Ovary (tissue), 9 donors: ENCODE data around the gene AHCY. TPM values are rescaled to one million over a fixed set of nuclear protein-coding genes. Genes with fewer than 3 reads are reported as not detected.

ENCODE experiments used
- DNase-seq, 5 donors: peaks; one replicate each; pipeline ENCODE4 v3.0.0-alpha.2; 2019 to 2020
- H3K27ac ChIP-seq, 2 donors: fragments of 200-600 bp; one replicate each; pipeline versions ENCODE4 v1.5.1 to v1.8.0; 2019 to 2022
- H3K27me3 ChIP-seq: fragments of 200-600 bp; one replicate; pipeline ENCODE4 v1.8.0; 2022
- H3K36me3 ChIP-seq: fragments of 200-600 bp; sonication (generic); one replicate; pipeline ENCODE4 v1.5.1; 2019
- H3K4me1 ChIP-seq: one replicate; pipeline ENCODE4 v1.8.1; 2013; ENCODE audit warnings: mild to moderate bottlenecking, moderate library complexity; ENCODE audit not compliant: insufficient read depth
- H3K4me3 ChIP-seq: fragments of 200-600 bp; sonication (generic); one replicate; pipeline ENCODE4 v1.5.1; 2017
- H3K9me3 ChIP-seq, 2 donors: fragments of 200-600 bp in 1 of 2; sonication (generic) in 1 of 2; one replicate each; pipeline versions ENCODE4 v1.5.1 to v1.8.1; 2013 to 2019; ENCODE audit warnings: mild to moderate bottlenecking in 1 of 2, moderate library complexity in 1 of 2
- CTCF ChIP-seq, 3 donors: fragments of 450-650 bp in 2 of 3; fragments of 200-600 bp in 1 of 3; IDR thresholded peaks; one replicate each; pipeline versions ENCODE4 v1.5.1 to v1.8.0; 2016 to 2022; ENCODE audit warnings: antibody characterized with exemption in 3 of 3, mild to moderate bottlenecking in 1 of 3
- EP300 ChIP-seq: sonication (generic); formaldehyde crosslinking; IDR thresholded peaks from one replicate; pipeline ENCODE4 v1.6.1; 2017; ENCODE audit warnings: antibody characterized with exemption
- POLR2A ChIP-seq: fragments of 450-650 bp; IDR thresholded peaks from one replicate; pipeline ENCODE4 v1.6.1; 2017; ENCODE audit warnings: antibody characterized with exemption, mild to moderate bottlenecking, moderate library complexity
- WGBS, 3 donors: extraction: QIAGEN DNeasy Blood & Tissue Kit in 1 of 3; methylation state at CpG; one replicate each; pipeline versions ENCODE4 v1.1.5 to v1.1.7; 2013 to 2017; 5-methylcytosine and 5-hydroxymethylcytosine counted together
- intact Hi-C, 4 donors: fragments of 100-400 bp; cut with DNase I; formaldehyde crosslinking; loops; one replicate each; pipeline versions ENCODE4 v1.11.0 to v1.15.1; 2022 to 2023
- polyA plus RNA-seq, 2 donors: library from polyadenylated mRNA; stranded (reverse); fragments of 200-250 nt in 1 of 2; fragments of 350-450 nt in 1 of 2; fragmentation: Illumina TruSeq in 1 of 2; extraction: RNeasy Lipid Tissue Mini Kit (QIAGEN cat#74804) in 1 of 2; gene quantifications; one replicate each; pipeline ENCODE4 v1.2.3, GENCODE V29; 2013 to 2014
- total RNA-seq, 7 donors: library from RNA; depleted of rRNA in 2 of 7; stranded (reverse); fragments of >200 nt in 2 of 7; fragmentation: NEBNext Ultra II Directional in 3 of 7; extraction: Animal tissue kit (Norgen Biotek cat#: 25700) in 3 of 7; gene quantifications; one replicate each; pipeline versions ENCODE4 v1.1.0 to v1.2.4, GENCODE V29; 2016 to 2023
- donor health status: DM: no; HTN: no; CAD: no; lungs with moderate emphysema.
- donor health status: DM: no; HTN: no; CAD: no.
- donor health status: Bipolar disorder and iron deficiency.
- donor health status: DM: yes; HTN: yes; CAD: no.
- donor health status: DM: no; HTN: no; CAD: no.
- donor health status: DM: yes; HTN: yes; CAD: no.

AHCY gene
- total and polyA plus RNA-seq, 9 donors = 97.7 to 190 (median 139) TPM

GRCh38 chr20:34285450-34285849 is 17.7 kb downstream of the AHCY start:
- Histone ChIP-seq H3K27ac (no peak overlapping the region), H3K36me3 (no peaks in the 10 kb centered on the region), H3K27me3 (no peaks in the 10 kb centered on the region), H3K9me3 (no peaks in the 10 kb centered on the region), H3K4me1 (no peaks in the 10 kb centered on the region), H3K4me3 (no peak overlapping the region)
- TF ChIP-seq CTCF (IDR thresholded peaks at IDR 0.05) = no peak
- TF ChIP-seq EP300 = no peak
- TF ChIP-seq POLR2A = no peak
- WGBS, 3 donors = 89 to 93% (median 92%) methylated on average over 16 of the region's 16 CpGs
- no peak for DNase-seq
- intact Hi-C loops = no loop called here

GRCh38 chr20:34283844-34284243 is 19.3 kb downstream of the AHCY start:
- no peak for TF ChIP-seq POLR2A
- TF ChIP-seq CTCF (IDR thresholded peaks at IDR 0.05) = no peak
- TF ChIP-seq EP300 = no peak
- no peaks in the 10 kb centered on the region for H3K36me3 ChIP-seq

GRCh38 chr20:34282041-34282440 is 21.1 kb downstream of the AHCY start:
- no peak overlapping the region for H3K4me3 ChIP-seq
- intact Hi-C loops = no loop called here
- WGBS, 3 donors = 88 to 92% (median 89%) methylated on average over 4 of the region's 4 CpGs
- H3K9me3 ChIP-seq = no peaks in the 10 kb centered on the region
- H3K36me3 ChIP-seq = no peaks in the 10 kb centered on the region
- TF ChIP-seq POLR2A (no peak), CTCF (IDR thresholded peaks at IDR 0.05) (no peak), EP300 (no peak)
- H3K27me3 ChIP-seq = no peaks in the 10 kb centered on the region
- no peaks in the 10 kb centered on the region for H3K4me1 ChIP-seq
- no peak overlapping the region for H3K27ac ChIP-seq
- no peak for DNase-seq

More at GRCh38 chr20:34283844-34284243, 19.3 kb downstream of the AHCY start:
- DNase-seq = no peak
- intact Hi-C loops = no loop called here
- Histone ChIP-seq H3K9me3 (no peaks in the 10 kb centered on the region), H3K27me3 (no peaks in the 10 kb centered on the region), H3K4me1 (no peaks in the 10 kb centered on the region), H3K27ac (no peak overlapping the region), H3K4me3 (no peak overlapping the region)
- WGBS, 3 donors = 90 to 100% (median 98%) methylated on average over 1 of the region's 1 CpG

GRCh38 chr20:34281177-34281576 is 22.0 kb downstream of the AHCY start:
- Histone ChIP-seq H3K9me3 (no peaks in the 10 kb centered on the region), H3K4me3 (no peak overlapping the region), H3K27me3 (no peaks in the 10 kb centered on the region), H3K27ac (no peak overlapping the region), H3K4me1 (no peaks in the 10 kb centered on the region), H3K36me3 (no peaks in the 10 kb centered on the region)
- TF ChIP-seq POLR2A (no peak), EP300 (no peak), CTCF (IDR thresholded peaks at IDR 0.05) (no peak)
- no peak for DNase-seq
- WGBS, 3 donors = 68 to 80% (median 77%) methylated on average over 3 of the region's 3 CpGs
- intact Hi-C loops = no loop called here

- peak in 1 of 5 donors; percentile 45 for DNase-seq
- WGBS, 3 donors = 87 to 89% (median 87%) methylated on average over 7 of the region's 7 CpGs
- Histone ChIP-seq H3K27me3 (no peaks in the 10 kb centered on the region), H3K36me3 (no peaks in the 10 kb centered on the region), H3K4me3 (no peak overlapping the region), H3K27ac (no peak overlapping the region), H3K4me1 (peaks cover 2% of the 10 kb centered on the region), H3K9me3 (no peaks in the 10 kb centered on the region)
- TF ChIP-seq EP300 = no peak
- no peak for TF ChIP-seq POLR2A
- no peak for TF ChIP-seq CTCF (IDR thresholded peaks at IDR 0.05)
- intact Hi-C loops = no loop called here
These were observed 28.5 kb downstream of the AHCY start for GRCh38 chr20:34274694-34275093.
